ENCODE measurements around the gene MEIS1. TPM values are rescaled to one million over a fixed set of nuclear protein-coding genes. Genes with fewer than 3 reads are reported as not detected.
A peak's percentile ranks its signal among the peaks of the same experiment; 100 is the strongest.

The MEIS1 gene
- total RNA-seq, 1 donor from 2014 or later, result not detected

- TF ChIP-seq, protein P1, sequence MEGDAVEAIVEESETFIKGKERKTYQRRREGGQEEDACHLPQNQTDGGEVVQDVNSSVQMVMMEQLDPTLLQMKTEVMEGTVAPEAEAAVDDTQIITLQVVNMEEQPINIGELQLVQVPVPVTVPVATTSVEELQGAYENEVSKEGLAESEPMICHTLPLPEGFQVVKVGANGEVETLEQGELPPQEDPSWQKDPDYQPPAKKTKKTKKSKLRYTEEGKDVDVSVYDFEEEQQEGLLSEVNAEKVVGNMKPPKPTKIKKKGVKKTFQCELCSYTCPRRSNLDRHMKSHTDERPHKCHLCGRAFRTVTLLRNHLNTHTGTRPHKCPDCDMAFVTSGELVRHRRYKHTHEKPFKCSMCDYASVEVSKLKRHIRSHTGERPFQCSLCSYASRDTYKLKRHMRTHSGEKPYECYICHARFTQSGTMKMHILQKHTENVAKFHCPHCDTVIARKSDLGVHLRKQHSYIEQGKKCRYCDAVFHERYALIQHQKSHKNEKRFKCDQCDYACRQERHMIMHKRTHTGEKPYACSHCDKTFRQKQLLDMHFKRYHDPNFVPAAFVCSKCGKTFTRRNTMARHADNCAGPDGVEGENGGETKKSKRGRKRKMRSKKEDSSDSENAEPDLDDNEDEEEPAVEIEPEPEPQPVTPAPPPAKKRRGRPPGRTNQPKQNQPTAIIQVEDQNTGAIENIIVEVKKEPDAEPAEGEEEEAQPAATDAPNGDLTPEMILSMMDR (IDR thresholded peaks at IDR 0.05), result no peak
- Mint-ChIP-seq H3K9me3 (no peaks in the 10 kb centered on the region), H3K4me1 (peaks cover 14% of the 10 kb centered on the region), H3K27me3 (peaks cover 46% of the 10 kb centered on the region), H3K36me3 (ENCODE audit: low read depth) (no peaks in the 10 kb centered on the region), H3K27ac (no peak overlapping the region), H3K4me3 (no peak overlapping the region)
- DNase-seq, result no peak
- ChIA-PET POLR2A (no interaction called here), CTCF (no interaction called here)
- intact Hi-C loops (cut with micrococcal nuclease), result no loop called here
- no peak for ATAC-seq (ENCODE audit: low read depth)
These were observed 138.5 kb downstream of the MEIS1 start for GRCh38 chr2:66573416-66573815.

DNA sequence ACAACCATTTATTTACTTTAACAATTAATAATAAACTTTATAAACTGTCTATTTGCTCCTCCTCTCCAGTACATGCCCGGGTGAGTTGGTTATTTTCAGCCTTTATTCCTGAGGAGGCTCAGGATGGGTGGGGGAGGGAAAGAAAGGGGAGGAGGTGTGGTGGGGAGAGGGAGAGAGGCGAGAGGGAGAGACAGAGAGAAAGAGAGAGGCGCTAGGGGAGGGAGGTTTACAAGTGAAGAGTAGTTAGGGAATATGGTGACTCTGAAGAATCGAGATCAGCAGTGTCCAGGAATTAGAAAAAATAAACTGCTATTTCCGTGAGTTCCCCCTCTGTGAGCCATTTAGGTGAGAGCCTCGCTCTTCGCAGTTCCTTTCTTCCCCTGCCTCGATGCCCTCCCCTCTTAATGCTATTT, 138.9 kb downstream of the MEIS1 start:
- CTCF ChIA-PET, result no interaction called here
- ATAC-seq (ENCODE audit: low read depth) (no peak), DNase-seq (no peak)
- H3K36me3 Mint-ChIP-seq (ENCODE audit: low read depth), result no peaks in the 10 kb centered on the region
- no peak overlapping the region for H3K27ac Mint-ChIP-seq
- H3K27me3 Mint-ChIP-seq, result peaks cover 50% of the 10 kb centered on the region
- no peaks in the 10 kb centered on the region for H3K9me3 Mint-ChIP-seq
- peaks cover 14% of the 10 kb centered on the region for H3K4me1 Mint-ChIP-seq
- no peak overlapping the region for H3K4me3 Mint-ChIP-seq
- intact Hi-C loops (cut with micrococcal nuclease), result no loop called here
- TF ChIP-seq, protein P1 (IDR thresholded peaks at IDR 0.05), result no peak
- POLR2A ChIA-PET, result no interaction called here

DNA sequence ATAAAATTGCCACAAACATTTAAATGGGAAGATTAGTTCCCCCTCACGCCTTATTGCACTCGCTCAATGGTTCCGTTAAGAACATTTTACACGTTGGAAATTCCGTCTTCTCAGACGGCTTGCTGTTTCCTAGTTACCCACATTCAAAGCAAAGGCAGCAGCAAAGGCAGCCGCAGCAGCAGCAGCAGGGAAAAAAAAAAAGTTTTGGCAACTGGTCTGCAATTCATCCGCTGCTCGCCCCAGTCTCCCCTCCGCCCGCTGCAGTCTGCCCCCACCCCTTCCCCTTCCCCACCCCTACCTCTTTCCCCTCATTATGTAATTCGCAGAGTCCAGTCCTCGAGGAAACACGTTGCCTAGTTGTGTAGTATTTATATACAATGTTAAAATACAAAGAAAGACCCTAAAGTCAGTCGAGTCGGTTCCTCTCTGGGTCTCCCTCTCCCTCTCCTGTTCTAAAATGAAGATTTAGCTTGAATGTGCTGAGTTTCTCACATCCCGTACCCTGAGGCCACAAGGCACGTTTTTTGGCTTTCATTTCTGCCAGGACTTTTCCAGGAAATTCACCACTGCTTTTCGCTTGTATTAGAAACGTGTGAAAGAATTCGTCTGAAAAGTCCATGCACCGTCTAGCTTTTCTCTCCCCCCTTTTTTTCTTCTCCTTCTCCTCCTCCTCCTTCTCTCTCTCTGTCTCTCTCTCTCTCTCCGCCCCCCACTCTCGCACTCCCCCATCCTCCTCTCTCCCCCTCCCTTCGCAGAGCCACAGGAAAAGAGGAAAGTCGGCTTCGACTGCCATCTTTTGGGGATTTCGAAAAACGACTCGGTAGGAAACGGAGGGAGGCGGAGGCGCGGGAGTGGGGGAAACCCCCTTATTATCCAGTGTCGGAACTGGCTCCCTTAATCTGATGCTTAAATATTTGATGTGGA, 140.0 kb downstream of the MEIS1 start:
- no peak for ATAC-seq (ENCODE audit: low read depth)
- Mint-ChIP-seq H3K36me3 (ENCODE audit: low read depth) (no peaks in the 10 kb centered on the region), H3K4me3 (peak overlapping the region; percentile 37), H3K4me1 (peaks cover 14% of the 10 kb centered on the region), H3K9me3 (no peaks in the 10 kb centered on the region), H3K27me3 (peaks cover 59% of the 10 kb centered on the region), H3K27ac (no peak overlapping the region)
- TF ChIP-seq, protein P1 (IDR thresholded peaks at IDR 0.05), result no peak
- ChIA-PET CTCF (no interaction called here), POLR2A (no interaction called here)
- DNase-seq, result no peak
- intact Hi-C loops (cut with micrococcal nuclease), result no loop called here

DNA sequence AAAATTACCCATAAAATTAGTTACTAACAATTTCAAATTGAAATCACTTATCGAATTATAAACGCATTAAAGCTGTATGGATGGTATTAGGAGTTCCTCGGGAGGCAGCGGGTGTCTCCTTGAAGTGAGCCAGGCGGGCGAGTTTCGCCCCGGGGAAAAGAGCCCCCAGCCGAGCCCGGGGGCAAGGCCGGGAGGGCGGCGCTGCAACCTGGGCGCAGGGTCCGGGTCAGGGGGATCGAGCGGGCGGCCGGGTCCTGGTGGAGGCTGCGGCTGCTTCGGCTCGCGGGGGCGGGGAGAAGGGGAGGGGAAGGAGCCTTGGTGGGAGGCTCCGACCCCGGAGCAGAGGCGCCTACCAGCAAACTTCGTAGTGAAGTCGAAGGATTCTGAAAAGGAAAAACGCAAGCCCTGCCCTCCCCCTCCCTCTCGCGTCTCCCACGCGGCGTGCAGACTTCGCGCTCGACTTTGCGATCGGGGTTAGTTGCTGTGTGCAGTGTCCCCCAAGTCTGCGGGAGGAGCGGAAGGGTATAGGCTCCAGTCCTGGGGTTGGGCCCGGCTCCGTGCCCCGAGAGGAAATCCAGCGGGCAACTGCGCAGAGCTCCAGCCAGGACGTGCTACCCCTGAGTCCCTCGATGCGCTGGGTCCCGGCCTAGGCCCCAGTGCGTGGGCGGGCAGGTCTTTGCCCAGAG, 140.8 kb downstream of the MEIS1 start:
- TF ChIP-seq, protein P1 (IDR thresholded peaks at IDR 0.05), result no peak
- ChIA-PET POLR2A (no interaction called here), CTCF (no interaction called here)
- intact Hi-C loops (cut with micrococcal nuclease), result loop anchor here (2.0 kb wide), 1 partner anchor 143 kb away; no protein-coding TSS in a partner anchor
- Mint-ChIP-seq H3K4me3 (peak overlapping the region; percentile 38), H3K4me1 (peaks cover 14% of the 10 kb centered on the region), H3K27me3 (peaks cover 61% of the 10 kb centered on the region), H3K9me3 (no peaks in the 10 kb centered on the region), H3K27ac (no peak overlapping the region), H3K36me3 (ENCODE audit: low read depth) (no peaks in the 10 kb centered on the region)
- no peak for ATAC-seq (ENCODE audit: low read depth)
- no peak for DNase-seq

DNA sequence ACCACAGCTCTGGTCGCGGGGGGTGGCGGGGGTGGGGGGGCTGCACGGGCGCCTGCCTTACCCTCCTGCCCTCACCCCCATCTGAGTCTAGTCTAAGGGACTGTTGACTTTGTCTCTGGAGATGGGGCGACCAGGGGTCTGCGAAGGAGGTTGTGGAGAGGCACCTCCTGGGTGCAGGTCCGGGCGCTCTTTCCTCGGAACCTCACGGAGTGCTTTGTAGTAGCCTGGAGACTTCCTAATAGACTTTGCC, 141.3 kb downstream of the MEIS1 start:
- Mint-ChIP-seq H3K4me3 (no peak overlapping the region), H3K27ac (no peak overlapping the region), H3K4me1 (peaks cover 14% of the 10 kb centered on the region), H3K9me3 (no peaks in the 10 kb centered on the region), H3K36me3 (ENCODE audit: low read depth) (no peaks in the 10 kb centered on the region), H3K27me3 (peaks cover 65% of the 10 kb centered on the region)
- ATAC-seq (ENCODE audit: low read depth) (no peak), DNase-seq (no peak)
- ChIA-PET CTCF (no interaction called here), POLR2A (no interaction called here)
- intact Hi-C loops (cut with micrococcal nuclease), result loop anchor here (2.0 kb wide), 1 partner anchor 143 kb away; no protein-coding TSS in a partner anchor
- TF ChIP-seq, protein P1 (IDR thresholded peaks at IDR 0.05), result no peak
